ENCODE data around the gene TTL. TPM values are rescaled to one million over a fixed set of nuclear protein-coding genes. Genes with fewer than 3 reads are reported as not detected.

TTL gene
- total RNA-seq, 1 experiment from 2014 or later, result 58.9 TPM

DNA sequence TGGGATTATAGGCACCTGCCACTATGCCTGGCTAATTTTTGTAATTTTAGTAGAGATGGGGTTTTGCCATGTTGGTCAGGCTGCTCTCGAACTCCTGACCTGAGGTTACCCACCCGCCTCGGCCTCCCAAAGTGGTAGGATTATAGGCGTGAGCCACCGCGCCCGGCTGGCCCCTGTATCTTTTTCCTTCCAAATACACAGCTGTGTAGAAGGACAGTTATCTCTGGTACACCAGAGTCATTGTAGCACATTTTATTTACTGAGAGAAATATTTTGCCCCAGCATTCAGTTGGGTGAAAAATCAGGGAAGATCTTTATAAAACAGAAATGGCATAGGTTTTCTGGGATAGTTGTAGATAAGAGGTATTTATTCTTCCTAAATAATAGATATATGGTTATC lies 36.9 kb downstream of the TTL start:
- no peak overlapping the region for H2BK12ac ChIP-seq (ENCODE audit: insufficient read length, low read depth, low read length)
- DNase-seq, result no peak
- H3K9me3 ChIP-seq (ENCODE audit: control insufficient read depth, low read depth, low read length), result no peaks in the 10 kb centered on the region
- no peaks in the 10 kb centered on the region for H3K79me2 ChIP-seq (ENCODE audit: insufficient read depth, low read length)
- TF ChIP-seq, protein P1, sequence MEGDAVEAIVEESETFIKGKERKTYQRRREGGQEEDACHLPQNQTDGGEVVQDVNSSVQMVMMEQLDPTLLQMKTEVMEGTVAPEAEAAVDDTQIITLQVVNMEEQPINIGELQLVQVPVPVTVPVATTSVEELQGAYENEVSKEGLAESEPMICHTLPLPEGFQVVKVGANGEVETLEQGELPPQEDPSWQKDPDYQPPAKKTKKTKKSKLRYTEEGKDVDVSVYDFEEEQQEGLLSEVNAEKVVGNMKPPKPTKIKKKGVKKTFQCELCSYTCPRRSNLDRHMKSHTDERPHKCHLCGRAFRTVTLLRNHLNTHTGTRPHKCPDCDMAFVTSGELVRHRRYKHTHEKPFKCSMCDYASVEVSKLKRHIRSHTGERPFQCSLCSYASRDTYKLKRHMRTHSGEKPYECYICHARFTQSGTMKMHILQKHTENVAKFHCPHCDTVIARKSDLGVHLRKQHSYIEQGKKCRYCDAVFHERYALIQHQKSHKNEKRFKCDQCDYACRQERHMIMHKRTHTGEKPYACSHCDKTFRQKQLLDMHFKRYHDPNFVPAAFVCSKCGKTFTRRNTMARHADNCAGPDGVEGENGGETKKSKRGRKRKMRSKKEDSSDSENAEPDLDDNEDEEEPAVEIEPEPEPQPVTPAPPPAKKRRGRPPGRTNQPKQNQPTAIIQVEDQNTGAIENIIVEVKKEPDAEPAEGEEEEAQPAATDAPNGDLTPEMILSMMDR (conservative IDR thresholded peaks at IDR 0.05), result no peak
- H3K9ac ChIP-seq (ENCODE audit: extremely low read depth, insufficient read length, low read length), result no peak overlapping the region
- H3K27me3 ChIP-seq (ENCODE audit: insufficient read depth, low read length), result no peaks in the 10 kb centered on the region
- H3K4me3 Mint-ChIP-seq, result no peak overlapping the region
- no peak overlapping the region for H2AFZ ChIP-seq (ENCODE audit: low read length)
- no peaks in the 10 kb centered on the region for H3K4me1 Mint-ChIP-seq
- no peak overlapping the region for H4K8ac ChIP-seq (replicated peaks; ENCODE audit: insufficient read length, low read depth, low read length)
- H2BK20ac ChIP-seq (ENCODE audit: low read depth, low read length, poor library complexity, severe bottlenecking), result no peak overlapping the region
- H3K36me3 Mint-ChIP-seq (ENCODE audit: insufficient read depth in 1 of 3, low read depth in 3 of 3), result peaks cover 52 to 81% (median 70%) of the 10 kb centered on the region in 3 experiments
- no peak overlapping the region for H3T11ph ChIP-seq (ENCODE audit: low read length)
- no peak overlapping the region for H3K18ac ChIP-seq (ENCODE audit: insufficient read length, low read depth, low read length)
- WGBS (ENCODE audit: extremely low coverage, insufficient read length, low lambda C conversion rate), result no CpG with 5 or more reads among the region's 7 CpGs
- no peak overlapping the region for H4K91ac ChIP-seq (ENCODE audit: insufficient read length, low read depth, low read length)
- H3K4ac ChIP-seq (ENCODE audit: low read depth, low read length), result no peak overlapping the region
- no peak overlapping the region for H2BK5ac ChIP-seq (ENCODE audit: insufficient read length, low read length)
- no peak overlapping the region for H2BK120ac ChIP-seq (ENCODE audit: low read depth, low read length, poor library complexity, severe bottlenecking)
- H4K5ac ChIP-seq (ENCODE audit: insufficient read length, low read depth, low read length), result no peak overlapping the region
- no peak overlapping the region for H3K27ac ChIP-seq (ENCODE audit: insufficient read length, low read depth, low read length)
- peaks cover 7 to 9% of the 10 kb centered on the region in 2 experiments; a peak in 2 of 5 replicates for H3K9me3 Mint-ChIP-seq
- H3K27me3 Mint-ChIP-seq (ENCODE audit: low read depth), result no peaks in the 10 kb centered on the region
- H3K23ac ChIP-seq (ENCODE audit: insufficient read length, low read depth, low read length), result no peak overlapping the region
- H2BK15ac ChIP-seq (ENCODE audit: low read depth, low read length), result no peak overlapping the region
- no peaks in the 10 kb centered on the region for H3K23me2 ChIP-seq (ENCODE audit: insufficient read length, low read depth, low read length, poor library complexity, severe bottlenecking)
- no peaks in the 10 kb centered on the region for H3K4me1 ChIP-seq (ENCODE audit: insufficient read depth, low read length)
- H3K4me2 ChIP-seq (ENCODE audit: insufficient read depth, insufficient read length, low read length), result no peak overlapping the region
- no peak overlapping the region for H3K56ac ChIP-seq (ENCODE audit: insufficient read length, low read depth, low read length)
- no peak overlapping the region for H3K14ac ChIP-seq (ENCODE audit: insufficient read depth, low read length)
- H3K79me1 ChIP-seq (ENCODE audit: insufficient read depth, low read depth, low read length, poor library complexity, severe bottlenecking), result no peaks in the 10 kb centered on the region
- H3K27ac Mint-ChIP-seq, result no peak overlapping the region
- H2AK5ac ChIP-seq (ENCODE audit: insufficient read length, low read length), result no peak overlapping the region
- H4K20me1 ChIP-seq (ENCODE audit: control insufficient read depth, insufficient read depth, insufficient read length), result no peaks in the 10 kb centered on the region

Data from H9 (cell line).